SW480 (cell line): Measurements from ENCODE around the gene LAPTM5.

Source experiments
- DNase-seq: peaks from one replicate; pipeline ENCODE4 v3.0.0-alpha.2; 2016; ENCODE audit warnings: low spot score

LAPTM5 gene

GRCh38 chr1:30728832-30729638, 28.5 kb downstream of the LAPTM5 start:
- DNase-seq, result peak; percentile 43

GRCh38 chr1:30728340-30728739, 29.2 kb downstream of the LAPTM5 start:
- no peak for DNase-seq

GRCh38 chr1:30727824-30728223, 29.8 kb downstream of the LAPTM5 start:
- peak; percentile 47 for DNase-seq

GRCh38 chr1:30726773-30727684, 30.5 kb downstream of the LAPTM5 start:
- no peak for DNase-seq

GRCh38 chr1:30726236-30726635, 31.3 kb downstream of the LAPTM5 start:
- DNase-seq, result no peak

- DNase-seq, result no peak
Observed at GRCh38 chr1:30725450-30726095, 32.0 kb downstream of the LAPTM5 start.

GRCh38 chr1:30724655-30725421, 32.7 kb downstream of the LAPTM5 start:
- DNase-seq, result no peak

- DNase-seq, result no peak
Observed at GRCh38 chr1:30724175-30724574, 33.4 kb downstream of the LAPTM5 start.

- no peak for DNase-seq
Observed at GRCh38 chr1:30723331-30723755, 34.2 kb downstream of the LAPTM5 start, which contains the start of gene MATN1. Gene MATN1 (minus strand): TSS chr1:30723585. CDS start chr1:30723551, 34 bp downstream.

- no peak for DNase-seq
Observed at GRCh38 chr1:30721812-30722537, 35.6 kb downstream of the LAPTM5 start.

GRCh38 chr1:30721341-30721793, 36.2 kb downstream of the LAPTM5 start:
- DNase-seq, result no peak

- no peak for DNase-seq
Observed at GRCh38 chr1:30720271-30721223, 37.0 kb downstream of the LAPTM5 start.

GRCh38 chr1:30719406-30720270, 37.9 kb downstream of the LAPTM5 start:
- DNase-seq, result peak; percentile 59

GRCh38 chr1:30718636-30719405, 38.8 kb downstream of the LAPTM5 start:
- peak; percentile 94 for DNase-seq

GRCh38 chr1:30718091-30718635, 39.4 kb downstream of the LAPTM5 start:
- DNase-seq, result peak; percentile 96

GRCh38 chr1:30716646-30717045, 40.9 kb downstream of the LAPTM5 start:
- no peak for DNase-seq

- no peak for DNase-seq
Observed at GRCh38 chr1:30715886-30716285, 41.7 kb downstream of the LAPTM5 start.
